ENCODE results near the gene KLRC4. TPM values are rescaled to one million over a fixed set of nuclear protein-coding genes. Genes with fewer than 3 reads are reported as not detected.

KLRC4 gene
- total RNA-seq, 2 experiments from 2014 or later, result 9.3 to 9.9 TPM

DNA sequence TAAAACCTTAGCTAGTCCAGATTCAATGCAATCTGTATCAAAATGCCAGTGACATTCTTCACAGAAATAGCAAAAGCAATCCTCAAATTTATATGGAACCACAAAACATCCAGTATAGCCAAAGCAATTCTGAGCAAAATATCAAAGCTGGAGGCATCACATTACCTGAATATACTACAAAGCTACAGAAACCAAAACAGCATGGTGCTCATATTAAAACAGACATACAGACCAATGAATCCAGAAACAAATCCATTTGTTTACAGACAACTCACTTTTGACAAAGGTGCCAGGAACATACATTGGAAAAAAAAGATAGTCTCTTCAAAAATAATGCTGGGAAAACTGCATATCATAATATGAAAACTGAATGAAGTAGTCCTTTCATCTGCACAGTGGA lies 4.8 kb downstream of the KLRC4 start:
- POLR2A ChIA-PET, result interaction anchor here (0.6 to 1.2 kb wide), 3 partner anchors 19 to 188 kb away, joined by 3 read pairs; no protein-coding TSS in a partner anchor
- intact Hi-C loops (cut with micrococcal nuclease; ENCODE audit: unreplicated experiment), result no loop called here

DNA sequence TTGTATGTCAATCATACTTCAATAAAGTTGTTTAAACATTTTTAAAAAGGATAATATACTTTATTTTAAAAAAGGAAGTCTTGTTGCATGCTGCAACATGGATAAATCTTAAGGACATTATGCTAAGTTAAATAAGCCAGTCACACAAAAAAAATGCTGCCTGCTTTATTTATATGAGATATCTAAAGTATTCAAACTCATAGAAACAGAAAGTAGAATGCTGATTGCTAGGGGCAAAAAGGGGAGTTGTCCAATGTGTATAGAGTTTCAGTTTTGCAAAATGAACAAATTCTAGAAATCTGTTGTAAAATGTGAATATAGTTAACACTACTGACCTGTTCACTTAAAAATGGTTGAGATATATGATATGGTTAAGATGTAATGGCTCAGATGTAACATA lies 8.7 kb downstream of the KLRC4 start:
- no TSS peak for BruUV-seq (replicated peaks)
- intact Hi-C loops (cut with micrococcal nuclease; ENCODE audit: unreplicated experiment), result no loop called here
- H3K4me2 ChIP-seq (ENCODE audit: low read length), result no peak overlapping the region
- peaks cover 83% of the 10 kb centered on the region for H3K79me2 ChIP-seq (ENCODE audit: insufficient read depth, low read depth, low read length)
- DNase-seq (ENCODE audit: low spot score), result no peak
- peak overlapping the region; percentile 34 for H3K27ac ChIP-seq (ENCODE audit: low read depth, low read length, poor library complexity, severe bottlenecking)
- H3K9me2 ChIP-seq (ENCODE audit: insufficient read depth, low read length), result no peaks in the 10 kb centered on the region
- no peak overlapping the region for H2AFZ ChIP-seq (ENCODE audit: low read length)
- H3K4me1 ChIP-seq (ENCODE audit: insufficient read depth, low read length, poor library complexity, severe bottlenecking), result peaks cover 28% of the 10 kb centered on the region
- peaks cover 32% of the 10 kb centered on the region for H3K9me3 ChIP-seq (ENCODE audit: low read length)
- ChIA-PET POLR2A (interaction anchor here (1.2 kb wide), 1 partner anchor 13 kb away, joined by 3 read pairs; no protein-coding TSS in a partner anchor), CTCF (ENCODE audit: unreplicated experiment) (no interaction called here)
- TF ChIP-seq, protein P1, sequence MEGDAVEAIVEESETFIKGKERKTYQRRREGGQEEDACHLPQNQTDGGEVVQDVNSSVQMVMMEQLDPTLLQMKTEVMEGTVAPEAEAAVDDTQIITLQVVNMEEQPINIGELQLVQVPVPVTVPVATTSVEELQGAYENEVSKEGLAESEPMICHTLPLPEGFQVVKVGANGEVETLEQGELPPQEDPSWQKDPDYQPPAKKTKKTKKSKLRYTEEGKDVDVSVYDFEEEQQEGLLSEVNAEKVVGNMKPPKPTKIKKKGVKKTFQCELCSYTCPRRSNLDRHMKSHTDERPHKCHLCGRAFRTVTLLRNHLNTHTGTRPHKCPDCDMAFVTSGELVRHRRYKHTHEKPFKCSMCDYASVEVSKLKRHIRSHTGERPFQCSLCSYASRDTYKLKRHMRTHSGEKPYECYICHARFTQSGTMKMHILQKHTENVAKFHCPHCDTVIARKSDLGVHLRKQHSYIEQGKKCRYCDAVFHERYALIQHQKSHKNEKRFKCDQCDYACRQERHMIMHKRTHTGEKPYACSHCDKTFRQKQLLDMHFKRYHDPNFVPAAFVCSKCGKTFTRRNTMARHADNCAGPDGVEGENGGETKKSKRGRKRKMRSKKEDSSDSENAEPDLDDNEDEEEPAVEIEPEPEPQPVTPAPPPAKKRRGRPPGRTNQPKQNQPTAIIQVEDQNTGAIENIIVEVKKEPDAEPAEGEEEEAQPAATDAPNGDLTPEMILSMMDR (conservative IDR thresholded peaks at IDR 0.05; ENCODE audit: low read length), result no peak
- no peak for TF ChIP-seq EZH2phosphoT487 (IDR thresholded peaks at IDR 0.05; ENCODE audit: borderline replicate concordance, low read depth, low read length)
- no peaks in the 10 kb centered on the region for H4K20me1 ChIP-seq (ENCODE audit: insufficient read depth, low read length)
- H3K4me3 ChIP-seq (ENCODE audit: low read depth, low read length, poor library complexity, severe bottlenecking), result no peak overlapping the region
- peaks cover 70% of the 10 kb centered on the region for H3K36me3 ChIP-seq (ENCODE audit: insufficient read depth, low read length)

More for the DNA sequence above, 4.8 kb downstream of the KLRC4 start:
- H3K9me3 ChIP-seq (ENCODE audit: low read length), result peaks cover 26% of the 10 kb centered on the region
- H4K20me1 ChIP-seq (ENCODE audit: insufficient read depth, low read length), result no peaks in the 10 kb centered on the region
- H3K4me1 ChIP-seq (ENCODE audit: insufficient read depth, low read length, poor library complexity, severe bottlenecking), result peaks cover 32% of the 10 kb centered on the region
- H3K4me2 ChIP-seq (ENCODE audit: low read length), result no peak overlapping the region
- H3K36me3 ChIP-seq (ENCODE audit: insufficient read depth, low read length), result peaks cover 62% of the 10 kb centered on the region
- no peak overlapping the region for H3K27ac ChIP-seq (ENCODE audit: low read depth, low read length, poor library complexity, severe bottlenecking)
- H2AFZ ChIP-seq (ENCODE audit: low read length), result no peak overlapping the region
- H3K79me2 ChIP-seq (ENCODE audit: insufficient read depth, low read depth, low read length), result peaks cover 79% of the 10 kb centered on the region
- no peak overlapping the region for H3K4me3 ChIP-seq (ENCODE audit: low read depth, low read length, poor library complexity, severe bottlenecking)
- DNase-seq (ENCODE audit: low spot score), result no peak
- no peak for TF ChIP-seq EZH2phosphoT487 (IDR thresholded peaks at IDR 0.05; ENCODE audit: borderline replicate concordance, low read depth, low read length)
- TF ChIP-seq, protein P1 (conservative IDR thresholded peaks at IDR 0.05; ENCODE audit: low read length), result no peak
- CTCF ChIA-PET (ENCODE audit: unreplicated experiment), result no interaction called here
- no TSS peak for BruUV-seq (replicated peaks)
- H3K9me2 ChIP-seq (ENCODE audit: insufficient read depth, low read length), result no peaks in the 10 kb centered on the region

DNA sequence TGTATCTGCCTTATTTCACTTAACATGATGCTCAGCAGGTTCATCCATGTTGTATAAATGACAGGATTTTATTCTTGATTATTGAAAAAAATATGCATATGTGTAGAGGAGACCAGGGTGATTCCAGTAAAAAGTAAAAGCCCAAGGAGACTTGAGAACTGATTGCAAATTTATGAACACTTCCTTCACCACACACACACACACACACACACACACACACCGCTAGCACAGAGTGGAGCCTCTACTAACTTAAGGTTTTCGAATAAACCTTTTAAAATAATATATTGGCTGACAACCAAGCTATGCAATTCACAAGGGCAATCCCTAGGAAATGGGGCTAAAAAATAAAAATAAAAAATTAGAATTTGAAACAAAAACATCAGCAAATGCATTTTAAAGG lies 11.4 kb downstream of the KLRC4 start:
- H2AFZ ChIP-seq (ENCODE audit: low read length), result peak overlapping the region; percentile 46; the same call in 1 of the 2 replicates
- H3K36me3 ChIP-seq (ENCODE audit: insufficient read depth, low read length), result peaks cover 44% of the 10 kb centered on the region
- H3K4me2 ChIP-seq (ENCODE audit: low read length), result peak overlapping the region; percentile 100
- peaks cover 11% of the 10 kb centered on the region; the same call in 1 of the 2 replicates for H3K9me3 ChIP-seq (ENCODE audit: low read length)
- H3K27ac ChIP-seq (ENCODE audit: low read depth, low read length, poor library complexity, severe bottlenecking), result peak overlapping the region; percentile 97
- H3K79me2 ChIP-seq (ENCODE audit: insufficient read depth, low read depth, low read length), result peaks cover 62% of the 10 kb centered on the region
- peaks cover 52% of the 10 kb centered on the region for H3K4me1 ChIP-seq (ENCODE audit: insufficient read depth, low read length, poor library complexity, severe bottlenecking)
- TF ChIP-seq, protein P1 (conservative IDR thresholded peaks at IDR 0.05; ENCODE audit: low read length), result no peak
- TF ChIP-seq EZH2phosphoT487 (IDR thresholded peaks at IDR 0.05; ENCODE audit: borderline replicate concordance, low read depth, low read length), result no peak
- ChIA-PET POLR2A (interaction anchor here (0.7 to 4.3 kb wide), 8 partner anchors 9 to 655 kb away, joined by 4 to 32 read pairs (median 10); no protein-coding TSS in a partner anchor), CTCF (ENCODE audit: unreplicated experiment) (interaction anchor here (0.6 to 1.4 kb wide), 2 partner anchors 9 to 237 kb away, joined by 3 read pairs; no protein-coding TSS in a partner anchor)
- BruUV-seq (replicated peaks), result no TSS peak
- H3K4me3 ChIP-seq (ENCODE audit: low read depth, low read length, poor library complexity, severe bottlenecking), result peak overlapping the region; percentile 79
- H3K9me2 ChIP-seq (ENCODE audit: insufficient read depth, low read length), result no peaks in the 10 kb centered on the region
- no peaks in the 10 kb centered on the region for H4K20me1 ChIP-seq (ENCODE audit: insufficient read depth, low read length)
- intact Hi-C loops (cut with micrococcal nuclease; ENCODE audit: unreplicated experiment), result loop anchor here (10.0 kb wide), 2 partner anchors 1703 to 1957 kb away; partner anchors contain the start of genes BORCS5, MANSC1 and RIMKLB
- DNase-seq (ENCODE audit: low spot score), result no peak
